HG02870 (cell line): ENCODE measurements around the gene ZNF506.
"Not testable (repeated sequence)": the region's sequence is repeated elsewhere in the genome, so short reads cannot be mapped to it uniquely, and the experiment has no call there.

ENCODE experiments used
- ATAC-seq: cut with Tn5 transposase; IDR thresholded peaks from one replicate; pipeline ENCODE4 v1.9.1; 2021; ENCODE audit warnings: mild to moderate bottlenecking, moderate library complexity; ENCODE audit not compliant: unreplicated experiment

The ZNF506 gene

DNA sequence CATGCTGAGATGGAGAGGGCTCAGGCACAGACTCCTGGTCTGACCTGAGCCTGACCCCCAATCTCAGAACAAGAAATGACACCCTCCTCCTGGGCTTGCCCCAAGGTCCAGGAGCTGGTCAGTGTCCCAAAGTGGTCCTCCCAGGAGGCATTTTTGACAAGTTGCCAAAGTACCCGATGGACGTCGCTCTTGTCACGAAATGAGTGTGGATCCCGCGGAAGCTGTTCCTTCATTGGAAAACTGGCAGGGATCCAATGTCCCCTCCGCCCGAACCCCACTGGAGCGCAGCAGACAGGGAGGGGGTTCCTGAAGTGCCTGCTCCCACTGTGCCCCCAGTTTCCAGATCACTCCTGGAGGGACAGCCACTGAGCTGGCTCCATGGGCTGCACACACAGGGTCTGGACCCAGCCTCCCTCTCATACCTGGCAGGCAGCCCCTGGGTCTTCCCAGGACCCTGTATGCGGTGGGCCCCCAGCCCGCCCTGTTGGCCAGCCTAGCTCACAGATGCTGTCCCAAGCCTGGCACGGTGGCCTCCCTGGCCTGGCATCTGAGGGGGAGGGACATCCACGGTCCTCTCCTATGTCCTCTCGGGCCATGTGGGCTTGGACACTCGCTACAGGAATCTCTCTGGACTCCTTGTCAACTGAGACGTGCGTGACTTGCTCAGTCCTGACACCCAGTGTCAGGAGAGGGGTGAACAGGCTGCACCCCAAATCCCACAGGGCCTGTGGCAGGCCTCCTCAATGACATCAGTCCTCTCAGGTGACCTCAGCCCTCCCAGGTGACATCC lies 75.9 kb downstream of the ZNF506 start:
- ATAC-seq, result no peak

- ATAC-seq, result no peak
Observed at GRCh38 chr19:19744641-19745040, 76.9 kb downstream of the ZNF506 start.

DNA sequence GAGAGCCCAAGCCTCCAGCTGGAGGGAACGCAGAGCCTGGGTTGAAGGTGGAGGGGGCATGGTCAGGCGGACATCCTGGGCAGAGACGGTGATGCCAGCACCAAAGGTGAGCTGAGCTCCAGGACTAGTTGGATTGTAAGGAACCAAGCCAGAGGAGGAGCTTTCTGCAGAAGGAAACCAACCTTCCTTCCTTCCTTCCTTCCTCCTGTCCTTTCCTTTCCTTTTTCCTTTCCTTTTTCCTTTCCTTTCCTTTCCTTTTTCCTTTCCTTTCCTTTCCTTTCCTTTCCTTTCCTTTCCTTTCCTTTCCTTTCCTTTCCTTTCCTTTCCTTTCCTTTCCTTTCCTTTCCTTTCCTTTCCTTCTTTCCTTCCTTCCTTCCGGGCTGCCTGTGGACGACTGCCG lies 77.6 kb downstream of the ZNF506 start:
- ATAC-seq, result not testable (repeated sequence)

DNA sequence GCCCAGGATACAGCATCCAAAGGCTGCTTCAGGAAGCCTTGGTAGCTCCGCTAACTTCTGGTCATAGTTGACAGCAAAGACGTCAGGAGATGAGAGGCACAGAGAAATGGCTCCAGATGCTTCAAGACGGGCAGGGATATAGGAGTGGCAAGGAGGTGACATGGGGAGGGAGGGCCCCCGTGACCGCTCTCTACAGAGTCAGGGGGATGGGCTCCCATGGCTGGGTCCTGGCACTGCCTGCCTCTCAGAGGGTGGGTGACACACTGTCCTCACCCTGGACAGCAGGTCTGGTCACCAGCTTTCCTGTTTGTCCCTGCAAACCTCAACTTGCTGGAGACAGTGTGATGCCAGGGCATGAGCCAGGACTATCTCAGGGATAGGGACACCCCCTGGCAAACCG lies 78.4 kb downstream of the ZNF506 start:
- no peak for ATAC-seq

GRCh38 chr19:19742773-19743172 lies 78.8 kb downstream of the ZNF506 start:
- ATAC-seq, result no peak
